Neural progenitor cell (in vitro differentiated cells): Measurements from ENCODE around the gene ANGEL1.

Experiments
- EZH2 ChIP-seq: fragments of 200-600 bp; sonication (generic); IDR thresholded peaks from 2 replicates; pipeline ENCODE4 v1.6.1; 2017; ENCODE audit warnings: antibody characterized with exemption, mild to moderate bottlenecking, moderate library complexity
- TF ChIP-seq, protein P1 (sequence below): fragments of 200-600 bp; sonication (generic); IDR thresholded peaks from 2 replicates; pipeline ENCODE4 v1.5.1; 2017; ENCODE audit warnings: antibody characterized with exemption, mild to moderate bottlenecking

- TF ChIP-seq, protein P1, sequence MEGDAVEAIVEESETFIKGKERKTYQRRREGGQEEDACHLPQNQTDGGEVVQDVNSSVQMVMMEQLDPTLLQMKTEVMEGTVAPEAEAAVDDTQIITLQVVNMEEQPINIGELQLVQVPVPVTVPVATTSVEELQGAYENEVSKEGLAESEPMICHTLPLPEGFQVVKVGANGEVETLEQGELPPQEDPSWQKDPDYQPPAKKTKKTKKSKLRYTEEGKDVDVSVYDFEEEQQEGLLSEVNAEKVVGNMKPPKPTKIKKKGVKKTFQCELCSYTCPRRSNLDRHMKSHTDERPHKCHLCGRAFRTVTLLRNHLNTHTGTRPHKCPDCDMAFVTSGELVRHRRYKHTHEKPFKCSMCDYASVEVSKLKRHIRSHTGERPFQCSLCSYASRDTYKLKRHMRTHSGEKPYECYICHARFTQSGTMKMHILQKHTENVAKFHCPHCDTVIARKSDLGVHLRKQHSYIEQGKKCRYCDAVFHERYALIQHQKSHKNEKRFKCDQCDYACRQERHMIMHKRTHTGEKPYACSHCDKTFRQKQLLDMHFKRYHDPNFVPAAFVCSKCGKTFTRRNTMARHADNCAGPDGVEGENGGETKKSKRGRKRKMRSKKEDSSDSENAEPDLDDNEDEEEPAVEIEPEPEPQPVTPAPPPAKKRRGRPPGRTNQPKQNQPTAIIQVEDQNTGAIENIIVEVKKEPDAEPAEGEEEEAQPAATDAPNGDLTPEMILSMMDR: no peak
- no peak for TF ChIP-seq EZH2
Measured at GRCh38 chr14:76793324-76793723, 19.4 kb downstream of the ANGEL1 start.
